Measurements from ENCODE around the gene TAGAP.

The TAGAP gene

GRCh38 chr6:159052720-159053119 is 7.9 kb upstream of the TAGAP start:
- in situ Hi-C loops (cut with MboI; ENCODE audit: low pct_unique_long_range_greater_than_20kb, low sequenced_read_pairs, unreplicated experiment) = no loop called here
- TF ChIP-seq, protein P1, sequence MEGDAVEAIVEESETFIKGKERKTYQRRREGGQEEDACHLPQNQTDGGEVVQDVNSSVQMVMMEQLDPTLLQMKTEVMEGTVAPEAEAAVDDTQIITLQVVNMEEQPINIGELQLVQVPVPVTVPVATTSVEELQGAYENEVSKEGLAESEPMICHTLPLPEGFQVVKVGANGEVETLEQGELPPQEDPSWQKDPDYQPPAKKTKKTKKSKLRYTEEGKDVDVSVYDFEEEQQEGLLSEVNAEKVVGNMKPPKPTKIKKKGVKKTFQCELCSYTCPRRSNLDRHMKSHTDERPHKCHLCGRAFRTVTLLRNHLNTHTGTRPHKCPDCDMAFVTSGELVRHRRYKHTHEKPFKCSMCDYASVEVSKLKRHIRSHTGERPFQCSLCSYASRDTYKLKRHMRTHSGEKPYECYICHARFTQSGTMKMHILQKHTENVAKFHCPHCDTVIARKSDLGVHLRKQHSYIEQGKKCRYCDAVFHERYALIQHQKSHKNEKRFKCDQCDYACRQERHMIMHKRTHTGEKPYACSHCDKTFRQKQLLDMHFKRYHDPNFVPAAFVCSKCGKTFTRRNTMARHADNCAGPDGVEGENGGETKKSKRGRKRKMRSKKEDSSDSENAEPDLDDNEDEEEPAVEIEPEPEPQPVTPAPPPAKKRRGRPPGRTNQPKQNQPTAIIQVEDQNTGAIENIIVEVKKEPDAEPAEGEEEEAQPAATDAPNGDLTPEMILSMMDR (IDR thresholded peaks at IDR 0.05; ENCODE audit: extremely low read depth, insufficient read depth, missing control alignments) = no peak
- no peak for DNase-seq (ENCODE audit: low spot score)

GRCh38 chr6:159047891-159048685 is 3.3 kb upstream of the TAGAP start:
- DNase-seq (ENCODE audit: low spot score) = no peak
- in situ Hi-C loops (cut with MboI; ENCODE audit: low pct_unique_long_range_greater_than_20kb, low sequenced_read_pairs, unreplicated experiment) = loop anchor here (10.0 kb wide), 1 partner anchor 57 kb away; no protein-coding TSS in a partner anchor
- TF ChIP-seq, protein P1 (IDR thresholded peaks at IDR 0.05; ENCODE audit: extremely low read depth, insufficient read depth, missing control alignments) = no peak

DNA sequence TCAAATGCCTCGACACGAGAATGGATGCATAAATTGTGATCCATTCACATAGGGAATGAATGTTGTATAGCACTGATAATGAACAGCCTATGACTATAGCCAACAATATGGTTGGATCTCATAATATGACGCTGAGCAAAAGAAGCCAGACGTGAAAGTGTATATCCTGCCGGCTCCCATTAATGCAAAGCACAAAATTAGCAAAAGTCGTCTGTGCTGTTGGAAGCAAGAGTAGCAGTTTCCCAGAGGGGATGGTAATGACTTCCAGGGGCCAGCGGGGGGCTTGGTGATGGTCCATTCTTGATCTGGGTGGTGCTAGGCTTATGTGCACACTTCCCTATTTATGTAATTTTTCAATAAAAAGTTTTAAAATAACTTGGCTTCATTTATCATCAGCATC is 1.0 kb upstream of the TAGAP start:
- DNase-seq (ENCODE audit: low spot score) = no peak
- in situ Hi-C loops (cut with MboI; ENCODE audit: low pct_unique_long_range_greater_than_20kb, low sequenced_read_pairs, unreplicated experiment) = loop anchor here (10.0 kb wide), 1 partner anchor 59 kb away; no protein-coding TSS in a partner anchor
- TF ChIP-seq, protein P1 (IDR thresholded peaks at IDR 0.05; ENCODE audit: extremely low read depth, insufficient read depth, missing control alignments) = no peak

- in situ Hi-C loops (cut with MboI; ENCODE audit: low pct_unique_long_range_greater_than_20kb, low sequenced_read_pairs, unreplicated experiment) = loop anchor here (10.0 kb wide), 1 partner anchor 61 kb away; no protein-coding TSS in a partner anchor
- DNase-seq (ENCODE audit: low spot score) = no peak
- TF ChIP-seq, protein P1 (IDR thresholded peaks at IDR 0.05; ENCODE audit: extremely low read depth, insufficient read depth, missing control alignments) = no peak
Measured at GRCh38 chr6:159043947-159044346, 844 bp downstream of the TAGAP start.

DNA sequence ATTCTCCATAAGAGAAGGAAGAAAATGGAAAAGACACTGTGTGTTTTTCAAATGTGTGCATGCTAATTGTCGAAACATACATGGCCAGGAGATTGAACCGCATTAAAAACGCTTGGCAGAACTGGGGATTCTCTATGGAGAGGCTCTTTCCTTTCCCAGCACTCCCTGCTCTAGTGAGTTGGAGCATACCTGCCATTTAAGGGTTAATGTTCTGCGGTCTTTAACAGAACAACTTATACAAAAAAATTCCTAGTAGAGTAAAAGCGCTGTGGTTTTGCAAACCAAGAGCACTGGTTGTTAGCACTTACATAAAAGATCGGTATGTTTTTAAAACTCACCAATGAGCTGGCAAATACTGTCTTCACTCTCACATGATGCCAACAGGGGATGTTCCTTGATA is 1.5 kb downstream of the TAGAP start:
- in situ Hi-C loops (cut with MboI; ENCODE audit: low pct_unique_long_range_greater_than_20kb, low sequenced_read_pairs, unreplicated experiment) = loop anchor here (10.0 kb wide), 1 partner anchor 62 kb away; no protein-coding TSS in a partner anchor
- TF ChIP-seq, protein P1 (IDR thresholded peaks at IDR 0.05; ENCODE audit: extremely low read depth, insufficient read depth, missing control alignments) = no peak
- DNase-seq (ENCODE audit: low spot score) = no peak

DNA sequence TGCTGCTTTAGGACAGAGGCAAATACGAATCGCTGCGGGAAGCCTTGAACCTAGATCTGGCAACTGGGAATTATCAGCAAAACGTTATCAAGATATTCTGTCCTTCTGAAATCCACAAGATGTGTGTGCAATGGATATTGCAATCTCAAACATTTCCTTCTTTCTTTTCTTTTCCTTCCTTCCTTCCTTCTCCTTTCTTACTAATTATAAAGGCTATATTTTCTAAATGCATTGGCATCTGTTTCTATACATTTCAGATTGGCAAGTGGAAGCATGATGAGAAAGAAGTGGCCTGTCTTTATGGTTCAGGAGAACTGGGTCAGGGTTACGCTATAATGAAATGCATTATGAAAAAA is 2.0 kb downstream of the TAGAP start:
- TF ChIP-seq, protein P1 (IDR thresholded peaks at IDR 0.05; ENCODE audit: extremely low read depth, insufficient read depth, missing control alignments) = no peak
- DNase-seq (ENCODE audit: low spot score) = no peak
- in situ Hi-C loops (cut with MboI; ENCODE audit: low pct_unique_long_range_greater_than_20kb, low sequenced_read_pairs, unreplicated experiment) = loop anchor here (10.0 kb wide), 1 partner anchor 62 kb away; no protein-coding TSS in a partner anchor
